ENCODE measurements around the gene SHC4. TPM values are rescaled to one million over a fixed set of nuclear protein-coding genes. Genes with fewer than 3 reads are reported as not detected.

SHC4 gene
- total and polyA plus RNA-seq, 2 of the 8 experiments (the other 6 are each of a cell fraction or from before 2014, with no cell fraction given) = 0.15 to 0.30 TPM

- Histone ChIP-seq H2AFZ (ENCODE audit: low read length) (no peak overlapping the region), H3K4me3 (ENCODE audit: extremely low read depth in 1 of 4, insufficient read depth in 2 of 4, low read depth in 3 of 4, low read length in 4 of 4) (no peak overlapping the region), H3K27ac (ENCODE audit: low read depth, low read length) (no peak overlapping the region), H3K23me2 (ENCODE audit: low read depth, low read length) (no peaks in the 10 kb centered on the region), H3K27me3 (replicated peaks in 1 of 4; ENCODE audit: control insufficient read depth in 3 of 4, extremely low read depth in 1 of 4, insufficient read depth in 3 of 4, low read length in 3 of 4) (no peaks in the 10 kb centered on the region), H3K23ac (ENCODE audit: insufficient read length) (no peak overlapping the region), H3K36me3 (ENCODE audit: control insufficient read depth in 2 of 4, insufficient read depth in 4 of 4, low read length in 3 of 4) (no peaks in the 10 kb centered on the region), H2BK20ac (ENCODE audit: low read length) (no peak overlapping the region), H3K79me2 (ENCODE audit: control insufficient read depth in 1 of 2, insufficient read depth in 2 of 2, low read length in 2 of 2) (no peaks in the 10 kb centered on the region), H3K18ac (ENCODE audit: extremely low read depth, low read length) (no peak overlapping the region), H2BK12ac (ENCODE audit: low read depth, low read length) (no peak overlapping the region), H3K9ac (replicated peaks in 1 of 4; ENCODE audit: extremely low read depth in 1 of 4, low read depth in 3 of 4, low read length in 3 of 4) (no peak overlapping the region), H4K5ac (ENCODE audit: insufficient read length, low read depth, low read length) (no peak overlapping the region), H4K8ac (ENCODE audit: extremely low read depth, insufficient read depth, low read length) (no peak overlapping the region), H3K14ac (ENCODE audit: insufficient read length) (no peak overlapping the region), H3K4ac (replicated peaks; ENCODE audit: insufficient read length, low read depth, low read length) (no peak overlapping the region), H3K56ac (replicated peaks; ENCODE audit: insufficient read length, low read depth, low read length) (no peak overlapping the region), H2BK5ac (ENCODE audit: low read depth, low read length) (no peak overlapping the region), H4K91ac (replicated peaks; ENCODE audit: insufficient read length, low read length) (no peak overlapping the region), H3K4me1 (replicated peaks in 1 of 4; ENCODE audit: control insufficient read depth in 3 of 4, insufficient read depth in 4 of 4, low read length in 3 of 4) (peaks cover 0 to 3% (median 0%) of the 10 kb centered on the region in 4 experiments; a peak in 1 of 7 replicates), H3K9me3 (ENCODE audit: insufficient read depth in 2 of 2, low read depth in 1 of 2, low read length in 1 of 2) (no peaks in the 10 kb centered on the region), H3K79me1 (ENCODE audit: low read depth, low read length) (no peaks in the 10 kb centered on the region), H3K4me2 (ENCODE audit: insufficient read depth in 1 of 2, low read depth in 2 of 2, low read length in 2 of 2) (no peak overlapping the region), H2AK5ac (ENCODE audit: low read depth, low read length) (no peak overlapping the region), H2BK15ac (ENCODE audit: low read length) (no peak overlapping the region), H4K20me1 (replicated peaks in 1 of 2; ENCODE audit: control insufficient read depth in 1 of 2, insufficient read depth in 2 of 2, low read length in 2 of 2) (no peaks in the 10 kb centered on the region), H2BK120ac (replicated peaks; ENCODE audit: low read depth, low read length) (no peak overlapping the region)
- ChIA-PET CTCF (ENCODE audit: partially characterized antibody) (interaction anchor here (0.6 to 2.8 kb wide), 6 partner anchors 21 to 280 kb away, joined by 3 to 17 read pairs (median 3); no protein-coding TSS in a partner anchor), POLR2A (ENCODE audit: partially characterized antibody) (interaction anchor here (1.5 kb wide), 1 partner anchor 88 kb away, joined by 3 read pairs; no protein-coding TSS in a partner anchor)
- WGBS, 2 experiments (ENCODE audit: extremely low coverage in 1 of 2, insufficient coverage in 1 of 2, insufficient read length in 1 of 2, insufficient replicate concordance in 2 of 2, low coverage in 1 of 2, low lambda C conversion rate in 2 of 2, missing lambda C conversion rate in 1 of 2) = 85% methylated on average over 2 of the region's 2 CpGs; no CpG with 5 or more reads in 1 of the 2 experiments
- no peak for FAIRE-seq
- TF ChIP-seq CREB1 (IDR thresholded peaks at IDR 0.05) = no peak
- TF ChIP-seq JUN (IDR thresholded peaks at IDR 0.05; ENCODE audit: low read depth, low read length) = no peak
- TF ChIP-seq TCF12 (IDR thresholded peaks at IDR 0.05; ENCODE audit: low read depth, low read length) = no peak
- TF ChIP-seq CBX5 (IDR thresholded peaks at IDR 0.05; ENCODE audit: low read depth, low read length) = no peak
- no peak for TF ChIP-seq KDM5A (IDR thresholded peaks at IDR 0.05; ENCODE audit: low read length)
- TF ChIP-seq, protein P1, sequence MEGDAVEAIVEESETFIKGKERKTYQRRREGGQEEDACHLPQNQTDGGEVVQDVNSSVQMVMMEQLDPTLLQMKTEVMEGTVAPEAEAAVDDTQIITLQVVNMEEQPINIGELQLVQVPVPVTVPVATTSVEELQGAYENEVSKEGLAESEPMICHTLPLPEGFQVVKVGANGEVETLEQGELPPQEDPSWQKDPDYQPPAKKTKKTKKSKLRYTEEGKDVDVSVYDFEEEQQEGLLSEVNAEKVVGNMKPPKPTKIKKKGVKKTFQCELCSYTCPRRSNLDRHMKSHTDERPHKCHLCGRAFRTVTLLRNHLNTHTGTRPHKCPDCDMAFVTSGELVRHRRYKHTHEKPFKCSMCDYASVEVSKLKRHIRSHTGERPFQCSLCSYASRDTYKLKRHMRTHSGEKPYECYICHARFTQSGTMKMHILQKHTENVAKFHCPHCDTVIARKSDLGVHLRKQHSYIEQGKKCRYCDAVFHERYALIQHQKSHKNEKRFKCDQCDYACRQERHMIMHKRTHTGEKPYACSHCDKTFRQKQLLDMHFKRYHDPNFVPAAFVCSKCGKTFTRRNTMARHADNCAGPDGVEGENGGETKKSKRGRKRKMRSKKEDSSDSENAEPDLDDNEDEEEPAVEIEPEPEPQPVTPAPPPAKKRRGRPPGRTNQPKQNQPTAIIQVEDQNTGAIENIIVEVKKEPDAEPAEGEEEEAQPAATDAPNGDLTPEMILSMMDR (IDR thresholded peaks at IDR 0.05; ENCODE audit: control extremely low read depth in 1 of 3, insufficient read depth in 1 of 3, low read depth in 1 of 3, low read length in 3 of 3) = no peak
- TF ChIP-seq PHF8 (conservative IDR thresholded peaks at IDR 0.05; ENCODE audit: low read depth, low read length) = no peak
- no peak for TF ChIP-seq SIX5 (IDR thresholded peaks at IDR 0.05; ENCODE audit: low read depth, low read length)
- no peak for TF ChIP-seq SUZ12 (IDR thresholded peaks at IDR 0.05; ENCODE audit: low read length)
- TF ChIP-seq SP1 (IDR thresholded peaks at IDR 0.05; ENCODE audit: low read depth, low read length) = no peak
- no peak for DNase-seq (ENCODE audit: low read depth in 1 of 2, low spot score in 2 of 2)
These were observed 97.6 kb downstream of the SHC4 start for GRCh38 chr15:48866141-48866563.
